GM18517 (cell line): Measurements from ENCODE around the gene IMPA2.

Experiments
- ATAC-seq: cut with Tn5 transposase; IDR thresholded peaks from one replicate; pipeline ENCODE4 v1.9.1; 2021; ENCODE audit warnings: mild to moderate bottlenecking, moderate library complexity; ENCODE audit not compliant: unreplicated experiment

The IMPA2 gene

GRCh38 chr18:12006488-12006840 is 25.2 kb downstream of the IMPA2 start:
- ATAC-seq, result no peak

DNA sequence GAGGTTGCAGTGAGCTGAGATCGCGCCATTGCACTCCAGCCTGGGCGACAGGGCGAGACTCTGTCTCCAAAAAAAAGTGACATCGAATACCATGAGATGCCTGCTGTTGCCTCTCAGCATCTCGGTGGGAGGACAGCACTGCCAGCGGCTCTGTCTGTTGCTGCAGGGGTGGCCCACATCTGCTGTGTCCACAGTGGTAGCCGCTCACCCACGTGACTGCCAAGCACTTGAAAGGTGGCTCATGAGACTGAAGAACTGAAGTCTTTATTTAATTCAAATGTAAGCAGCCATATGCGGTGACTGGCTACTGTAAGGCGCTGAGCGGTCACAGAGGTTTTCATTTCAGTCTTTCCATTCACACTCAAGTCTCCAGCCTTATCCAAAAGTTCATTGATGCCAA is 25.8 kb downstream of the IMPA2 start:
- no peak for ATAC-seq

DNA sequence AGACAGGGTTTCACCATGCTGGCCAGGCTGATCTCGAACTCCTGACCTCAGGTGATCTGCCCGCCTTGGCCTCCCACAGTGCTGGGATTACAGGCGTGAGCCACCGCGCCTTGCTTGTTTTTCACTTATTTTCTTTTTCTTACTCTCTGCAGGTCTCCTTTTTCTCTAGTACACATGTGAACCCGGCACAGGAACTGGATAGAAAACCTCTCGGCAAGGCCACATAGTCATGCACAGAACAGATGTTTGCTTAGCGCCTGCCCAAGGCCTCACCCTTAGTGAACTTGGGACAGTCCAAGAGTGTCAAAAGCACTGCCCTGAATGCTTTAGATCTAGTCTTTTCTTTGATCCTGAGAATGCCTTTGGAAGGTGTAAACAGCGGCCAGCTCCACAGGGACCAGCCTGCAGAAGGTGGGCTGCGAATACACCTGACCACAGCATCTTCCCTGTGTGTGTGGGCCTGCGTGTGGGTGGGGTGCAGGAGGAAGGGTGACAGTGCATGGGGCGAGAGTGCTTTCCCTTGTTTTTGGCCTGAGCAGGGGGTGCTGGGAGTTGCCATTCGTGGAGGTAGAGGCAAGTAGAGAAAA is 27.0 kb downstream of the IMPA2 start:
- ATAC-seq, result no peak

DNA sequence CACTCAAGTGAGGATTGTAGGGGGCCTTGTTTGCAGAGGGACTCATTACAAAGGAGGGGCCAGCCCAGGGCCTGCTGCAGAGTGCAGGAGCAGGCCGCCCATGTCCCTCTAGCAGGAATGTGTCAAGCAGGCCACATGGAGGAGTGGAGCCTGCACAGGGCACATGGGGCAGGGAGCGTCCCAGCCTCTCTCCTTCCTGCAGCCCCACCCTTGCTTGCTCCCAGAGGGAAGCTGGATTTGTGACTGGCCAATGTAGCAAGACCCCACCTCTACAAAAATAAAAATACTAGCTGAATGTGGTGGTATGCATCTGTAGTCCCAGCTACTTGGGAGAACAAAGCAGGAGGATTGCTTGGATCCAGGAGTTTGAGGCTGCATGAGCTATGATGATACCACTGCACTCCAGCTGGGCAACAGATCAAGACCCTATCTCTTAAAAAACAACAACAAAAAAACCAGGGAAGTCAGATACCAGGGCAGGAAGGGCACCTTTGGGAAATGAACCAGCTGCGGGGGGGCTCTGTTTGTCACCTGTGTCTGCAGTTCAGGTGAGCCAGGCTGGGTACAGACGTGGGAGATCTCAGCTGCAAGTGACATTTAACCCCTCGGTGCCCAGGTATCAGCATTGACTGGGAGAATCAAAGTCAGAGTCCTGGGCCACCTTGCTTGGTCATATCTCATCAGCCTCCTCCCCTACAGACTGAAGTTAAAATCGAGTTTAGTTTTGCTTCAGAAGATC is 27.7 kb downstream of the IMPA2 start:
- no peak for ATAC-seq

DNA sequence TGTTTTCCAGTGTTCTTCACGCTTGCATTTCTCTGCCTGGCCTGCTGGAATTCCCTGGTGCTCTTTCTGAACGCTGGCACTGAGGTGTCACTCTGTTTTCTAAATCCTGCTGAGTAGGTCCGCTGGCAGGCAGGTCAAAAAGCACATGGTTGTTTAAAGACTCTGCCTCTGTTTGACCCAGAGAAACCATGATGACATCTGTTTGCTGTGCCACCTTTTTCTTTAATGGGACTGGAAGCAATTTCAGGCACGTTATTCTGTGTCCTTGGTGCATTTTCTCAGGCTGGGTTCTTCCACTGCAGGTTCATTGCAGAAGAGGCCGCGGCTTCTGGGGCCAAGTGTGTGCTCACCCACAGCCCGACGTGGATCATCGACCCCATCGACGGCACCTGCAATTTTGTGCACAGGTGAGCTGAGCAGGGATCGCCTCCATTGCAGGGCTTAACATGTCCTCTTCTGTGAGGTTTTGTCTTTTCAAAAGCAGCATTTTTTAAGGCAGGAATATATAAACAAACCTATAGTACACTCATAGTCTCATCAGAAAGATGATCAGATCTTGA is 28.4 kb downstream of the IMPA2 start:
- no peak for ATAC-seq

DNA sequence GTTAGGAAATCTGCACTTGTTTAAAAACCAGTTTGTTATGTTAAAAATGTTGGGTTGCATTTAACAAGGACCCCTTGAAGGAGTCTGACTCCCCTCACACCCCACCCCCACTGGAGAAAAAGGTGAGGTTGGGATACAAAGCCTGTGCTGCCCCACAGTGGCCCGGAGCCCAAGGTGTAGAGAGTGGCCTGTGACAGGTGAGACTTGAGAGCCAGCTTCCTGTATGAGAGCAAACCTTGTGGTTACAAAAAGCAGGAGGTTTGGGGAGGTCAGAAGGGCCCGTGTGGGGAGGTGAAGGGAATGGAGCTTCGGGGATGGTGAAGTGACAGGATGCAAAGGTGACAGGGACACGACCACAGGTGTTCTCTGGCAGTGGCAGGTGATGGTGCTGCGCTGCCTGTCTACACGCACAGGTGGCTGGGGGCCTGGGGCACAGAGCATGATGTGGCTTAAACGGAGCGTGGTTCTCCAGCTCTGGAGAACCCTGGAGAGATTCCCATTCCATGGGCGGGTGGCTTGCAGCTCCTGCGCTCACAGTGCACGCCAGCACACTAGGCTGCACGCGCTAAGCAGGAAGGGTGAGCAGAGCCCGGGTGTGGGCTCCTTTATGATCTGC is 29.0 kb downstream of the IMPA2 start:
- no peak for ATAC-seq

GRCh38 chr18:12011199-12011956 is 30.1 kb downstream of the IMPA2 start:
- ATAC-seq, result no peak

DNA sequence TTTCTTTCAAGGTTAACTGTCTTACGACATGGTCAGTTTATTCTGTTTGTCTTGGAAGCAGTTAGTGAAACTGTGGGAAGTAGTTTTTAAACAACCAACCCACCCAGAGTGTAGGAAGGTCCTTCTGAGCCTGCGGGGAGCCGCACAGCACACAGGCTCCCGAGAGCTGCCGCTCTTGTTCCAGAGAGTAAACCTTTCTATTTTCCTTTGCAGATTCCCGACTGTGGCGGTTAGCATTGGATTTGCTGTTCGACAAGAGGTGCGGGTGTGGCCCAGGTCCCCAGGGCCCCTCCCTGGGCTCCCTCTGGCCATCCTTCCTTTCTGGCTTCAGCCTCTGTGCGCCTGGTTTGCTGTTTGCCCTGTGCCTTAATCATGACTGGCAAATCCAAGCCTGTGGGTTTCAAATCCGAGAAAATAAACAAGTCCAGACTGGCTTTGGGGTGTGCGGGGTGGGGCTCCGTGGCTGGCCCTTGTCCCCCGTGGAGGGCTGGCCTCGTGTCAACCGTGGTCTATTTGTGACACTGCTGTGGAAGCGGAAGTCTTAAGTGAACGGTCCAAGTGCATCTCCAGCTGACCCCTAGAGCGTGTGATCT is 30.7 kb downstream of the IMPA2 start:
- no peak for ATAC-seq

GRCh38 chr18:12012697-12013096 is 31.4 kb downstream of the IMPA2 start:
- no peak for ATAC-seq

- no peak for ATAC-seq
Observed at GRCh38 chr18:12013186-12013916, 32.0 kb downstream of the IMPA2 start.

- ATAC-seq, result no peak
Observed at GRCh38 chr18:12014086-12014485, 32.8 kb downstream of the IMPA2 start.

DNA sequence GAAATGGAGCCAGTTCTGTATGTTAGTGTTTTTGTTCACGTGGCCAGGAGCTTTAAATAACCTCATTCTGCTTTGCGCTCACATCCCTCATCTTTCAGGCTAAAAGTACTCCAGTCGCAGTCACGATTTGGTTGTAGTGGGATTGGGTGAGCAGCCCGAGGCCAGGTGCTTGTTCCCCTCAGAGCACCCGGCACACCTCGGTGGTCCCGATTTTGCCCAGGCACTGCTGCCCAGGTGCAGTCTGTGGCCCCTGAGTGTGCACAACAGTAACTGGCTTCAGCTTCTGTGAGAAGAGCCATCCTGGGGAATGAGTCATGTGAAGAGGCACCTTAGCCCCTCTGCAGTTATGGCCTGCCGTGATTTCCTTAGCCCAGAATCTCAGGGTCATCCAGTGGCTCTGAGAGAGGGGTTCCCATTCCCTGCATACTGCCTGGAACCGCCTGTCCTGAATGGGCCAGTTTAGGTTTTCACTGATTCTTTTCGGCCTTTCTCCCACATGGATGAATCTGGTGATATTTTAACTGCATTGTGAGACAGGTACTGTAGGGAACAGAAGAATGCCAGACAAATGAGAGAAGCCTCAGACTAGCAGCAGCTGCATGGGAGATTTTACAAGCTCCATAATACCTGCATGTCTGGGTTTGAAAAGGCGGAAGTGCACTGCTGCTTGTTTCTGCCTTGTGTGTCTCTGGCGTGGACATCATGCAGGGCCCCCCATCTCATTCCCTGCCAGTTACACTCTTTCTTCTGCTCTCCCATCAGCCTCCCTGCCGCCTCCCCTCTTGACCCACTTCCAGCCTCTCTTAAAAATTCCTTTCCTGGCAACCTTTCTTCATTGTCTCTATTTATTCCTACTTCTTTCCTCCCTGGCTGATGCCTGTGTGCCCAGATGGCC is 33.5 kb downstream of the IMPA2 start:
- ATAC-seq, result no peak

DNA sequence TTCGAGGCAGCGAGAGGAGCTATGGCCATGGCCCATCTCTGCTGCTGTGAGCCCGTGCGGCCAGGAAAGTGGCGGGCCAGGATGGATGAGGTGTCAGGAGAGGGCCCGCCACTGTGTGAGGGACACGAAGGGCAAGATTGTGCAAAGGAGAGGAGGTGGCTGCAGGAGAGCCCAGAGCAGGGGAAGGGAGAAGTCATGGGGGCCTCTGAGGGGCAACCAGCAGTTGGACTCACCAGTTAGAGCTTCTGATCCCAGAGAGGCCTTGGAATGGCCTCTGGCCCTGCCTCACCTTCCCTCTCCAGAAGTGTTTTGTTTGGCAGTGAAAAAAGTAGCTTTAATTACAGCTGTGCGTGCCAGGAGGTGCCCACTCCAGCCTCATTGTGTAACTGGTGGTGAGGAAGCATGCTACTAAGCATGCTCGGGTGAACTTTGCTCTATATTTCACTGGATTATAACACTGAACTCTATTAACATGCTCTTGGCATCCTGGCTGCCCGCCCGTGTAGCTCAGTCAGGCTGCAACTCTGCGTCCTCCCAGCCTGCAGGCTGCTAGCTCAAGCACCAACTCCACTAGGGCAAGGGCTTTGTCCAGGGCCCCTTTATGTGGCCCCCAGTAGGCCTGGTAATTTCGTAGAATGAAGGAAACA is 34.2 kb downstream of the IMPA2 start:
- ATAC-seq, result no peak

- ATAC-seq, result no peak
Observed at GRCh38 chr18:12017081-12017480, 35.8 kb downstream of the IMPA2 start.

DNA sequence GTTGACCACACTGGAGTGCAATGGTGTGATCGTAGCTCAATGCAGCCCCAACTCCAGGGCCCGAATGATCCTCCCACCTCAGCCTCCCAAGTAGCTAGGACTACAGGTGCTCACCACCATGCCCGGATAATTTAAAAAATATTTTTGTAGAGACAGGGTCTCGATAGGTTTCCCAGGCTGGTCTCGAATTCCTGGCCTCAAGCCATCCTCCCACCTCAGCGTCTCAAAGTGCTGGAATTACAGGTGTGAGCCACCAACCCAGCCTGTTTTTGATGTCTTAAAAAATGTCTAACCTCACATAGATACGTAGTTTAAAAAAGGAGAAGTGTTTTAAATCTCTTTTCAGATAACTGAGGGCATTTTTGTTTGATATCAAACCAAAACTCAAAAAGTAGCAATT is 37.6 kb downstream of the IMPA2 start:
- ATAC-seq, result no peak

- no peak for ATAC-seq
Observed at GRCh38 chr18:12021077-12021476, 39.8 kb downstream of the IMPA2 start.

- no peak for ATAC-seq
Observed at GRCh38 chr18:12021596-12021995, 40.3 kb downstream of the IMPA2 start.

- no peak for ATAC-seq
Observed at GRCh38 chr18:12023375-12023774, 42.1 kb downstream of the IMPA2 start.

DNA sequence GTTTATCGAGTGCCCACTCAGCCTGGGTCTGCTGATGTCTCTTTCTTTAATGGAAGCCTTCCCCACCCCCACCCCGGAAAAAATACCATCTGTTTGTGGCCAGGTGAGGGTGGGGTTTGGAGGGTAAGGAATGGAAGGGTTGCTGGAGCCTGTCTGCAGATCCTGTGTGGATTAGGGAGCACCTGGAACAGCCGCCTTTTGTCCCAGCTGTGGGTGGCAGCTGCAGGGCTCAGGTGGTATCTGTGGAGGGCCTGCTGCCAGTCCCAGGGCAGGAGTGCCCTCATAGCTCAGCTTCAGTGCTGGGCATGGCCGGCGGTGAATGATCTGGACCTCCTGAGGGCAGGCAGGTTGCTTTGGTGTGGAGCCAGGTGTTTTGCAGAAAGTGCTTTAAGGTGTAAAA is 45.3 kb downstream of the IMPA2 start:
- ATAC-seq, result no peak
